GM21619 (cell line): Measurements from ENCODE around the gene C20orf202.

Experiments
- ATAC-seq: cut with Tn5 transposase; IDR thresholded peaks from one replicate; pipeline ENCODE4 v1.9.1; 2021; ENCODE audit not compliant: unreplicated experiment

The C20orf202 gene

DNA sequence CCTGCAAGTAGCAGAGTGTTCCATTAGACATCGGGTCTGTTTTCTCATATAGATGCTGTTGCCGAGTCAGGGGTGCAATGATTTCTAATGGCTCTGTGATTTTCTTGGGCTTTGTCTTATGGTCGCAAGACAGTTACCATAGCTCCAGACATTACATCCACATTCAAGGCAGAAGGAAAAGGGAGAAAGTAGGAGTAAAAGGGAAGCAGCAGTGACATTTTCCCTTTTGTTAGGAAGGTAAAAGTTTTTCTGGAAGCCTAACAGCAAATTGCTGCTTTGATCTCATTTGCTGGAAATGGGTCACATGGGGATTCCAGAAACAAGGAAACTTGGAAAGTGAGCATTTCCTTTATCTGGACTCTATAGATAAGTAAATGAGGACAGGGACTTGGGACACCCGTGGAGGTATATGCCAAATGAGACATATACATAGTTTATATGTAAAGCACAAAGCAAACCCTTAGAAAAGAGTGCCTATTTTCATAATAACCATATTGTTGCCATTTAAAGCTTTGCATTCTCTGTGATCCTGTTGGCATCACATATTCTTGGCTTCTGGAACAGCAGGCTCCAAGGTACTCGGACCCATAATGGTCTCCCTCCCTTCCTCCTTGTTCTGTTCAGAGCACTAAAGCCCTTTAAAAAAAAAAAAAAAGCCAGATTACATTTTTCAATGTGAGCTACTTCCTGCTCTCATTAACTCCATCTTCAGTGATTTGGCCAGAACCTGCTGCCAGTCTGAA, at the start of gene C20orf202:
TSS of gene C20orf202 (plus strand) at position 693 of the 743 bp plus-strand sequence. CDS start 132 bp downstream, outside the sequence.
- ATAC-seq, result no peak

DNA sequence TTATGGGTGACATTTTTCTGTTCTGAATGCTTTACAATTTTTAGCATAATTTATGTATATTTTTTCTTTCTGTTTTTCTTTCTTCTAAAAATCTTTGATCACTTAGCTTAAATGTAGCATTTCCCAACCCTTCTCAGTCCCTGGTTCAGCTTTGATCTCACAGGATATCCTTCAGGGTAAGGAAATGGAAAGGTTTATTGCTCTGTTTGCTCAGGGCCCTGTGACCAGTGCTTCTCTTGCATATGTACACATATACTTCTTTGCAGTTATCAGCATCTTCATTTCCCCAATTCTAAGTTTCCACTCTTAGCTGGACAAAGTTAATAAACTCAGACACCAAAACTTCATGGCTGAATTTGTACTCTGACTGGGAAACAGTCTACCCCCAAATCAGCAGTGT, 49.0 kb upstream of the C20orf202 start:
- no peak for ATAC-seq

DNA sequence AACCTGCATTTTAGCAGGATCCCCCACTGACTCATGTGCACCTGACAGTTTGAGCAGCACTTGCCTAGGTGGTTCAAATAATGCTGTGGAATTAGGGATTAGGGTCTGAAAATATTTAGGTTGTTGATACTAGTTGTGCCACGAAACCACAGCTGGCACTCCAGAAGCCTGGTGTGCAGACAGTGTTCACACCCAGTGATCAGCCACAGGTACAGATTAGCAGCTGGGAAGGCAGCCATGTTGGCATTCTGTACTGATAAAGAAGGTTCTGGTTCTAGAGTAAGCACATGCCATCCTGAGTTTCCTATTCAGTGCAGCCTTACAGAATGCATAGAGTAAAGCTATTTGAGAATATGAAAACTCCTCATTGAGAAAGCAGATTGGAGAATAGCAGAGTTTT, 48.6 kb upstream of the C20orf202 start:
- ATAC-seq, result no peak

DNA sequence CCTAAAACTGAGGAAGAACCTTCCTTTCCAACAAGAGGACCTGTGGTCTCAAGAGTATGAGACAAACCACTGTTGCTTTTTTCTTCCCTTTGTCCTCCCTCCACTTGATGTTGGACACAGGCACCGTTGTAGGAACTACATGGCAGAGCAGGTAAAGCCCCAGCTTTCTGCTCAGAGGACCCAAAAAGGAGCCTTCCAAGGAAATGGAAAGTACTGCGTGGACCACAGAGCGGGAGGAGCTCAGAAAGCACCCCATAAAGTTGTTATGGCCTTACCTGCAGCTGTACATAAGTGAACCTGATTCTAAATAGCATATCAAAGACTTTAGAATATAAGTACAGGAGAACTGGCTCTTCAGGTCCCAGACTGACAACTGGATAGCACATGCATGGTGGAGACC, 47.9 kb upstream of the C20orf202 start:
- ATAC-seq, result no peak

DNA sequence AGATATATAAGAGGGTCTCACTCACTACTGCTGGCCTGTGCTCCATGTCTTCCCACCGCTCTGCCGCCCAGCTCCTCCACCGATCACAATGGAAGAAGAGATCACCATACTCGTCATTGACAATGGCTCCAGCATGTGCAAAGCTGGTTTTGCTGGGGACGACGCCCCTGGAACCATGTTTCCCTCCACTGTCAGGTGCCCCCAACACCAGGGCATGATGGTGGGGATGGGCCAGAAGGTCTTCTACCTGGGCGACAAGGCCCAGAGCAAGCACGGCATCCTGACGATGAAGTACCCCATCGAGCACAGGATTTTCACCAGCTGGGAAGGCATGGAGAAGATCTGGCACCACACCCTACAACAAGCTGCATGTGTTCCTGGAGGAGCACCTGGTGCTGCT, 42.8 kb upstream of the C20orf202 start:
- ATAC-seq, result no peak

DNA sequence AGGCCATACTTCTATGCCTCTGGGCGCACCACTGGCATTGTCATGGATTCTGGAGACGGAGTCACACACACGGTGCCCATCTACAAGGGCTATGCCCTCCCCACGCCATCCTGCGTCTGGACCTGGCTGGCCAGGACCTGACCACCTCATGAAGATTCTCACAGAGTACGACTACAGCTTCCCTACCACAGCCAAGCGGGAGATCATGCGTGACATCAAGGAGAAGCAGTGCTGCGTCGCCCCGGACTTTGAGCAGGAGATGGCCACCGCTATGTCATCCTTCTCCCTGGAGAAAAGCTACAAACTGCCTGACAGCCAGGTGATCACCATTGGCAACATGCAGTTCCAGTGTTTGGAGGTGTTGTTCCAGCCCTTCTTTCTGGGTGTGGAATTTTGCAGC, 42.3 kb upstream of the C20orf202 start:
- ATAC-seq, result no peak

DNA sequence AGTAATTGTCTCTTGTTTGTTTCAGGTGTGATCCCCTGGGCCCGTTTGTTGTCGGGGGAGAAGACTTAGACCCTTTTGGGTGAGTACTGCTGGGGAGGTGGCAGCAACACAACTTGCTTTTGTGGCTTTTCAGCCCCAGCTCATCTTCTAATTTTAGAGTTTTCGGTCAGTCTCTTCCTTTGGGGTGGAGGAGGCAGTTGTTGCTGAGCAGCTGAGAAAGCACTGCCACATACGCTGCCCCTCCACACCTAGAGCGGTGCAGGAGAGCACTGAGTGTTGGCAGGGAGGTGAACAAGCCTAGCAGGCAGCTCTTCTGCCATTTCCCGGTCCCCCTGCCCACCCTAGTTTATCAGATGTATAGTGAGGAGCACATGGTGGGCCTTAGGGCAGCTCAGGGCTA, 40.1 kb upstream of the C20orf202 start:
- ATAC-seq, result no peak

DNA sequence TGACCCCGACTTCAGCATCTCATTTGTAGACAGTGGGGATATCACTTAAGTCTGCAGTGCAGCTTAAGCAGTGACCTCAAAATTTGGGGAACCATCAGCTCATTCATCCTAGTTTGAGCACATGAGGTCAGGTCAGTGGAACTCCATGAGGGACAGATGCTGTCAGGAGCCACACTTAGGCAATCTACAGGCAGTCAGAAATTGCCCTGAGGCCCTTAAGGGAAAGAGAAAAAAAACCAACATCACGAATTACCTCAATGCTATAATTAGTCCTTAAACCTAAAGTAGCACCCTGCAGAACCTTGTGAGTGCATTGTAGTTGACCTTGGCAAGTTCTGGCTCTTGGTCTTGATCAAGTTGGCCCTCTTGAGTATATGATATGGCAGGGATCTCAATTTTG, 39.6 kb upstream of the C20orf202 start:
- no peak for ATAC-seq

DNA sequence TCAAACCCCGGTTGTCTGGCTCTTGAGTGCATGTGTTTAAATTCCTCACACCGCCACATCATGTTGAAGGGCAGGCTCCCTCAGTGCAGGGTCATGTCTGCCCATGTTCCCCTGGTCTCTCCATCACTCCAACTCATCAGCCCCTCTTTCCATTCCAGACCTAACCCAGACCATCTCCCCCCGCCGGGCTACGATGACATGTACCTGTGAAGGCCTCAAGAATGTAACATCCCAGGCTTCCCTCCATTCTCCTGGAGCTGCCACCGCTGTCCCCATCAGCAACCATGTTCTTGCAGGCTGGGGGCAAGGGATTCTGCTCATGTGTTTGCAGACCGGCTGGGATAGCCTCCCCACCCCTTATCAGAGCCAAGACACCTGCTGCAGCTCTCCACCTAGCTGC, 38.4 kb upstream of the C20orf202 start:
- ATAC-seq, result no peak

DNA sequence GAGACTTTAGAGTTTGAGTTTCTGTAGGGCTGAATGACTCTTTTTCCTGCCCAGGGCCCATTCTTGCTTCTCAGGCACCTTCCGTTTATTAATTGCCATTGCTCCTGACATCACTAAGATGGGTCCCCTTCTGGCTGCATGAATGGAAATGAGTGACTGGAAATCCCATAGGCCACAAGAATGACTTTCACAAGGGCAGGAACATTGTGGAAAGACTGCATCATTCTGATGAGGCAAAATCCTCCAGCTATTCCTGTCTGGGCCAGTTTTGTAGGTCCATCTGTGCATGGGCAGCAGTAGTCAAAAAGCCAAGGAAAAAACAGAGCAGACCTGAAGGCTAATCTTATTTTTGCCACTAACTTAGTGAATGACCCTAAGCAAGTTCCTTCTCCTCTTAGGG, 37.7 kb upstream of the C20orf202 start:
- no peak for ATAC-seq

DNA sequence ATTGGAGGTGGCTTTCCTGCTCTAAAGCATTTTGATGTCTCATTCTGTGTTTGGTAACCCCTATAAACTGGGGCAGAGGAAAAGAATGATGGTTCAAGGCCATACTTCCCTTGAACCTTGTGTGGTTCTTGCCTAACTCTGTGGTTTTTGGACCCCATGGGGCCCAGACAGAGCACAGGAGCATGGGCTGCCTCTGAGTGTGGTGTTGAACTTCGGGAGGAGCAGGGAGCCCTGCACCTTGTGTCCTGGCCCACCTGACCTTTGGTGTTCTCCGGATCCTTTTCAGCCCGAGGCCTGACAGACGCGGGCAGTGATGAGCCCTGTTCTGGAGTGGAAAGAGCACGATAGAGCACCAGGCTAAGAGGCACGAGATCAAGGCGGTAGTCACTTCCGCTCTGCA, 37.3 kb upstream of the C20orf202 start:
- no peak for ATAC-seq

DNA sequence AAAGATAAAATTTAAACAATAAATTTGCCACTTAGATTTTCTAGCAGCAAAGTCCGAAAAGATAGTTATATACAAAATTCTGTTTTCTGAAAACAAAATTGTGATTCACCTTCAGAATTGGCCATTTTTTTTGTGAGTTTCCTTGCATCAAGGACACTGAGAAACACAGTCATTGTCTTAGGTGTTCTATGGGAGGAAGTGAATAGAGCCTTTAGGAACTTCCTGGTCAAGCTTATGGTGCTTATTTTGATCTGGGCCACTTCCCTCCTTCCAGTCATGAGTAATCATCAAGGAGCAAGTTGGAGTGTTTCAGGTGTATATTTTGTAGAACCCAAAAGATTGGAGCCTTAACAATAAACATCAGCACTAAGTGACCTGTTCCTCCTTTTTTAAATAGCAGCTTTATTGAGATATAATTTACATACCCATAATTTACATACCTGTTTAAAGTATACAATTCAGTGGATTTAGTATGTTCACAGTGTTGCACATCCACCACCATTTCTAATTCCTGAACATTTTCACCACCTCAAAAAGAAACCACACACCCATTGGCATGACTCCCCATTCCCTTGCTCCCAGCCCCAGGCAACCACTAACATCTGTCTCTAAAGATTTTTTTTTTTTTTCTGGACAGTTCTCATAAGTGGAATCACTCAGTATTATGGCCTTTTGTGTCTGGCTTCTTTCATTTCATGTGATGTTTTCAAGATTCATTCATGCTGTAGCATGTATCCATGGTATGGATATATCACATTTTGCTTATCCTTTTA, 36.1 kb upstream of the C20orf202 start:
- ATAC-seq, result no peak

DNA sequence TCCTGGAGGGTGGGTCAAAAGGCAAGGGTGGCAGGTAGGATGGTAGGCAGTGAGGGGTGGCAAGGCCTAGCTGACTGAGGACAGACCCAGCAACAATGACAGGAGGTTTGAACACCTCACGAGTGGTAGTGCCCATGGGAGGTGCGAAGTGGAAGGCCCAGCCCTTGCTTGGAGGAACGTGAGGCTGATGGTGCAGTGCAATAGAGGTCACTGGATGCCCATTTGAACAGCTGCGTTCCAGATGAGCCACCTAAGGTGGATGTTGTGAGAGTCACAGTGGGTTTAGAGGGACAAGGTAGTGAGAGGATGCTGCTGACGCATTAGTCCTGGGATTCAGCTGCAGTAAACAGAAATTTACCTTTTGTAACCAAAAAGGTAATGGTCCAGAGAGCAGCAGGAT, 34.0 kb upstream of the C20orf202 start:
- no peak for ATAC-seq

DNA sequence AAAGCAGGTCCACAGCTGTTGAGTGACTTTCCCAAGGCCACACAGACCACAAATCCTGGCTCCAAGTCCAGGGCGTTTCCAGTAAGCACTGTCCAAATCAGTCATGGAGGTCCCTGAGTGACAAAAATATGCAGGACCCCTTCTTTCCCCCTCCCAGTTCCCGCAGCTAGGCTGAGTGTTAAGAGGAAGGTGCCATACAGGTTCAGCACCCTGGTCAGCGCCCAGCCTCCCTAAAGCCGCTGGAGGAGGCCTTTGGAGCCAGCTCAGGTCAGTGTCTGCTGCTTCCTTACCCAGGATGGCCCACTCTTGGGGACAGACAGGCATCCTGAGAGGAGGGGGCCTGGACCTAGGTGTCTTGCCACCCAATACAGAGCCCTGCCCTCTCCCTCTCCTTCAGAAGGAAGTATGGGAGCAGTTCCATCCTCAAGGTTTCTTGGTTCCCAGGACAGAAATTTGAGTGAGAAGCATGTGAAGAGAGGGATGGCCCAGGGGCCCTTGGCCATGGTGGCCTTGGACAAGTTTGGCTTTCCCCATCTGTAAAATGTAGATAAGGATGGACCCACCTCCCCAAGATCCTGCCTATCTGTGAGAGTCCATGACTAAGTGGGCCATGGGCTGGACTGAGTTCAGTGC, 31.7 kb upstream of the C20orf202 start:
- no peak for ATAC-seq

DNA sequence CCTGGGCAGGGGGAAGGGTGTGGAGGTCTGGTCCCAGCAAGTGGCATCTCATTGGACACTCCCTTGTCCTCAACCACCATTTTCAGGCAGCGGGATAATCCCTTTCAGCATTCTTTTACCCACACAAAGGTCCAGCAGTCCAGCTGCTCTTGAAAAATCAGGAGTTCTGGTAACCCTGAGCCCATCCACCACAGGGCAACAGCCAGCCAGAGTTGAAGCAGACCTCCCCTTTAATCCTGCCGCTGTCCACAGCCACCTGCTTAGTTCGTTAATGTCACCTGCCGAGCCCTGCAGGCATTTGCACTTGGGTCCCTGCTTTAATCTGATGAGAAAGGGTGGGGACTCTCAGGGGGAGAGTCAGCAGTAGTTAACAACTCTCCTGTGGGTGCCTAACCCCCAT, 29.6 kb upstream of the C20orf202 start:
- ATAC-seq, result no peak

DNA sequence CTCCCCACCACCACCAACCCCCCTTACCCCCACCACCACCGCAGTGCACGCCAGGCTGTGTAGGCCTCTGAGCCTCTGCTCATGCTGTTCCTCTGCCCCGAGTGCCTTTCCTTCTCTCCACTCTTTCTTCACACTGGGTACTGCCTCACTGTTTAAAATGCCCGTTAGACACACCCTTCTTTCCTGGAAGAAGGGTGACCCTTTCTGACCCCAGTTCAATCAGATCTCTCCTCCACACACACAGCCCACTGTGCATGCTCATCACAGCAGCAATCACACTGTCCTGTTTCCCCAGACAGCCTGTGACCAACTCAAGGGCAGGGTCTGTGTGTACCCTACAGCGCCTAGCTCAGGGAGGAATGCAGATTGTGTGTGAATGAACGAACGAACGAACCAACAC, 28.5 kb upstream of the C20orf202 start:
- no peak for ATAC-seq

DNA sequence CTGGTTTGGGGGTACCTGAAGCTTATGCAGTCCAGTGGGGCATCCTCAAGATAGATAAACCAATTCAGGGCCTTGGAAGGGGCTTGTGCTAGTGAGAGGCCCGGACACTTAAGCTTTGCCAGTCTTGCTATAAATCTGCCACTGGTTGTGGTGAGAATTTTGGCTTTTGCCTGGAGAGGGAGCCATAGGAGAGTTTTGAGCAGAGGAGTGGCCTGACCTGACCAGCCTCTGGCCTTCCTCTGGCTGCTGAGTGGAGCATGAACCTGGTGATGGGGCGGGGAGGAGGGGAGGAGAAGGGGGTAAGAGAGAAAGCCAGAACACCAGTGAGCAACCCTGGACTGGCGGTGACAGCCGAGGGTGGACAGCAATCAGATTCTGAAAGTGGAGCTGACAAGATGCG, 25.6 kb upstream of the C20orf202 start:
- no peak for ATAC-seq

DNA sequence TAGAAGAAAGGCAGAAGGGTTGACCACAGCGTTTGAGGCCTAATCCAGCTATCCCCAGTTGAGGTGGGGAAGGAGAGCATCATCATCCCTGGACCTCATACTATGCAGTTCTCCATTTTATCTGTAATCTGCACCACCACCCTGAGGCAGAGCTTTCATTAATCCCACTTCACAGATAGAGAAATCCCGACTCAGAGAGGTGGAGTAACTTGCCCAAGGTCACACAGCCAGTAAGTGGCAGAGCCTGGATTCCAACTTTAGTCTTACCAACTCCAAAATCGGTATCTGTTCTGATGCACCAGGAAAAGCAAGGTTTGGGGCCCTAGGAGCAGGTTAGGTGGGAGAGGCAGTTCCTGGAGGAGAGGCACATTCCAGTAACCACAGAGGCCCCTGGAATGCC, 25.2 kb upstream of the C20orf202 start:
- ATAC-seq, result no peak

DNA sequence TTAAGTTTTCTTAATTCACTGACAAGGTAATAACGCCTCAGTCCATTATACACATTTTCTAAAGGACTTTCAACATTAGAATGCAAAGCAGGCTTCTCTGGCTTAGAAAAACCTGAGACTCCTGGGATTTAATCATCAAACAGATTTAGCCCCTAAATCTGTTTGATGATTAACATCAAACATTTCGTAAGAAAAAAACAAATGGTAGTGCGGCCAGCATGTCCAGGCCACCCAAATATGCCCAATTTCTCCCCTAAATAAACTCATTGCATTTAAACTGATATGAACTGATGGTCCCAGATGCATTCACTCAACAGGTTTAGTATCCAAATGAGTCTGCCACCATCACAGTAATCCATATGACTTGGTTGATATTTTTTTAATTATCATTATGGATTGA, 24.6 kb upstream of the C20orf202 start:
- ATAC-seq, result no peak

DNA sequence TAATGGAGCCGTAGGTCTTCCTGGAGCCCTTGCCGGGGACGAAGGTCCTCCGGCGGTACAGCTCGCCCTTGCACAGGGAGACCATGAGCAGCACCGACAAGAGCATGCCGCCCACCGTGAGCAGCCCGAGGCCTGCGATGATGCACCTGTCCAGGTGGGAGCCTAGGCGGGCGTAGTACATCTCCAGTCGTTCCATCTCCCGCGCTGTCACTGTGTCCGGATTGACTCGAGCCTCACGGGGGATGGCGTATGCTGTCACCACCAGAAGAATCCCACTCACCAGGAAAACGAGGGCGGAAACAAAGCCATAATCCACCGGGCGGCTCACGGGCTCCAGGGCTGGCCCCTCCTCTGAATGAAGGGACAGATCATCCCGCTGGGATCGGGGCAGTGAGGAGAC, 22.3 kb upstream of the C20orf202 start:
- ATAC-seq, result no peak

DNA sequence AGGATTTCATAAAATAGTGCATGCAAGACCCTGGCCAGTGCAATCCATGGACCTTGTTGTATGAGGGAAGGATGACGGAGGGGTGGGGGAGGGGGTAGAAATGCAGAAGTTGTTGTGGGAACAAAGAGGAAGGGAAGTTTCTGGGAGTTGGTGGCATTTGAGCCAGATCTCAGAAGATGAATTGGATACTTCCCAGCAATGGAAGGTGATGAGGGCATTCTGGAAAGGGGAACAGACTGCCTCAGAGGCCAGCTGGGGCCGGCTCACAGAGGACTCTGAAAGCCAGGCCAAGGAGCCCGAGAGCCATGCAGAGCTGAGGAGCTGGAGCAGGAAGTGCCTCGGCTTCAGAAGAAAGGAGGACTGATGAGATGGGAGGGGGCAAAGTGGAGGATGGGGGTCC, 21.1 kb upstream of the C20orf202 start:
- ATAC-seq, result no peak

DNA sequence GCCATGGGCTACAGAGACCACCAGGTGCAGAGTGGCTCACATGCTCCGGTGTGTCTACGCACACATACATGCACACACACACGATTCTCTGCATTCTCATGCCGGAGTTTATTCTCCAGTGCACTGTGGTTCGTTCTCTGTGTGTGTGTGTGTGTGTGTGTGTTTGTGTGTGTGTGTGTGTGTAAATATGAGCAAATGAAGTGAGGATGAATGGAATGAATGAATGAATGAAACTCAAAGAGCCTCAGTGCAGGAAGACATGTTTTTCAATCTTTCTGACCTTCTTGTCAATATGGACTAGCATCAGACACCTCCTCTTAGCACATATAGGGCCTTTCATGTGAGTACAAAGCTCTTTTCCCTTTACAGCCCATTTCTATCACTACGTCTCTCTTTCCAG, 20.1 kb upstream of the C20orf202 start:
- ATAC-seq, result no peak
